ENCODE results near the gene TNFSF13. TPM values are rescaled to one million over a fixed set of nuclear protein-coding genes. Genes with fewer than 3 reads are reported as not detected.

The TNFSF13 gene
- total RNA-seq, 4 donors from 2014 or later, result 9.6 to 26.6 (median 15.5) TPM

- no peak overlapping the region for H3K4me3 ChIP-seq
- TF ChIP-seq POLR2AphosphoS5 (IDR thresholded peaks at IDR 0.05), result no peak
- no peak for TF ChIP-seq CTCF (IDR thresholded peaks at IDR 0.05)
- TF ChIP-seq POLR2A (IDR thresholded peaks at IDR 0.05), result no peak
- WGBS, result 86% methylated on average over 6 of the region's 6 CpGs
- H3K36me3 ChIP-seq, result no peaks in the 10 kb centered on the region
- H3K27me3 ChIP-seq, result no peaks in the 10 kb centered on the region
- H3K4me1 ChIP-seq, result no peaks in the 10 kb centered on the region
- no peak for DNase-seq (ENCODE audit: low spot score in 2 of 2)
- H3K27ac ChIP-seq, result no peak overlapping the region
- H3K9me3 ChIP-seq, result no peaks in the 10 kb centered on the region
Measured at GRCh38 chr17:7530023-7530900, 28.3 kb upstream of the TNFSF13 start.

- Histone ChIP-seq H3K4me1 (no peaks in the 10 kb centered on the region), H3K4me3 (no peak overlapping the region), H3K27ac (no peak overlapping the region), H3K36me3 (no peaks in the 10 kb centered on the region), H3K27me3 (no peaks in the 10 kb centered on the region), H3K9me3 (no peaks in the 10 kb centered on the region)
- WGBS, result 59% methylated on average over 3 of the region's 3 CpGs
- DNase-seq (ENCODE audit: low spot score in 2 of 2), result no peak
- TF ChIP-seq POLR2AphosphoS5 (IDR thresholded peaks at IDR 0.05) (no peak), POLR2A (IDR thresholded peaks at IDR 0.05) (no peak), EP300 (IDR thresholded peaks at IDR 0.05) (no peak), CTCF (IDR thresholded peaks at IDR 0.05) (no peak)
Measured at GRCh38 chr17:7538050-7538449, 20.5 kb upstream of the TNFSF13 start.

GRCh38 chr17:7538891-7539545 is 19.5 kb upstream of the TNFSF13 start:
- Histone ChIP-seq H3K4me1 (no peaks in the 10 kb centered on the region), H3K36me3 (no peaks in the 10 kb centered on the region), H3K4me3 (no peak overlapping the region), H3K27me3 (no peaks in the 10 kb centered on the region), H3K27ac (no peak overlapping the region), H3K9me3 (no peaks in the 10 kb centered on the region)
- TF ChIP-seq EP300 (IDR thresholded peaks at IDR 0.05) (no peak), POLR2AphosphoS5 (IDR thresholded peaks at IDR 0.05) (no peak), POLR2A (IDR thresholded peaks at IDR 0.05) (no peak), CTCF (IDR thresholded peaks at IDR 0.05) (no peak)
- no peak for DNase-seq (ENCODE audit: low spot score in 2 of 2)
- 69% methylated on average over 8 of the region's 11 CpGs for WGBS

GRCh38 chr17:7541074-7541621 is 17.4 kb upstream of the TNFSF13 start:
- WGBS, result 94% methylated on average over 9 of the region's 9 CpGs
- DNase-seq (ENCODE audit: low spot score in 2 of 2), result no peak
- no peak for TF ChIP-seq CTCF (IDR thresholded peaks at IDR 0.05)
- no peak for TF ChIP-seq POLR2A (IDR thresholded peaks at IDR 0.05)
- TF ChIP-seq POLR2AphosphoS5 (IDR thresholded peaks at IDR 0.05), result no peak
- TF ChIP-seq EP300 (IDR thresholded peaks at IDR 0.05), result no peak

GRCh38 chr17:7544911-7545310 is 13.6 kb upstream of the TNFSF13 start:
- no peak for TF ChIP-seq CTCF (IDR thresholded peaks at IDR 0.05)
- no peak for TF ChIP-seq EP300 (IDR thresholded peaks at IDR 0.05)
- no peak for TF ChIP-seq POLR2AphosphoS5 (IDR thresholded peaks at IDR 0.05)
- WGBS, result 82% methylated on average over 6 of the region's 6 CpGs

More at GRCh38 chr17:7541074-7541621, 17.4 kb upstream of the TNFSF13 start:
- Histone ChIP-seq H3K36me3 (no peaks in the 10 kb centered on the region), H3K27me3 (no peaks in the 10 kb centered on the region), H3K27ac (no peak overlapping the region), H3K9me3 (no peaks in the 10 kb centered on the region), H3K4me1 (no peaks in the 10 kb centered on the region), H3K4me3 (no peak overlapping the region)

More at GRCh38 chr17:7544911-7545310, 13.6 kb upstream of the TNFSF13 start:
- H3K27me3 ChIP-seq, result no peaks in the 10 kb centered on the region
- H3K27ac ChIP-seq, result no peak overlapping the region
- no peak for DNase-seq (ENCODE audit: low spot score in 2 of 2)
- H3K4me3 ChIP-seq, result no peak overlapping the region
- H3K9me3 ChIP-seq, result no peaks in the 10 kb centered on the region
- no peaks in the 10 kb centered on the region for H3K36me3 ChIP-seq
- peaks cover 19% of the 10 kb centered on the region for H3K4me1 ChIP-seq

Data from suprapubic skin (tissue), 4 donors.